Adrenal gland (tissue), 12 donors: ENCODE results near the gene SCRN1. TPM values are rescaled to one million over a fixed set of nuclear protein-coding genes. Genes with fewer than 3 reads are reported as not detected.
A peak's percentile ranks its signal among the peaks of the same experiment; 100 is the strongest.

Source experiments
- DNase-seq, 7 donors: peaks; one replicate each; pipeline ENCODE4 v3.0.0-alpha.2; 2019 to 2020
- H3K27ac ChIP-seq, 5 donors: fragments of 200-600 bp; sonication (generic) in 4 of 5; 1 replicate in 3 of 5; 2 replicates in 2 of 5; pipeline versions ENCODE4 v1.5.1 to v1.8.0; 2016 to 2020; ENCODE audit warnings: mild to moderate bottlenecking in 1 of 5
- H3K27me3 ChIP-seq: fragments of 200-600 bp; 2 replicates; pipeline ENCODE4 v1.8.0; 2021
- H3K36me3 ChIP-seq, 2 donors: fragments of 200-600 bp; replicated peaks in 1 of 2; 1 replicate in 1 of 2; 2 replicates in 1 of 2; pipeline versions ENCODE4 v1.5.1 to v1.8.0; 2018 to 2022
- H3K4me1 ChIP-seq, 2 donors: fragments of 200-600 bp; replicated peaks in 1 of 2; 1 replicate in 1 of 2; 2 replicates in 1 of 2; pipeline versions ENCODE4 v1.5.1 to v1.8.0; 2018 to 2021
- H3K4me3 ChIP-seq, 4 donors: fragments of 200-600 bp; sonication (generic) in 3 of 4; one replicate each; pipeline ENCODE4 v1.5.1; 2016 to 2018
- H3K9me3 ChIP-seq, 3 donors: fragments of 200-600 bp; sonication (generic) in 1 of 3; replicated peaks in 1 of 3; 1 replicate in 2 of 3; 2 replicates in 1 of 3; pipeline versions ENCODE4 v1.5.1 to v1.8.0; 2016 to 2021
- POLR2A ChIP-seq, 2 donors: fragments of 450-650 bp; IDR thresholded peaks; one replicate each; pipeline ENCODE4 v1.6.1; 2017; ENCODE audit warnings: antibody characterized with exemption in 2 of 2, mild to moderate bottlenecking in 2 of 2, moderate library complexity in 1 of 2
- WGBS, 4 donors: extraction: QIAGEN DNeasy Blood & Tissue Kit in 2 of 4; methylation state at CpG; one replicate each; pipeline versions ENCODE4 v1.1.5 to v1.1.7; 2013 to 2017; 5-methylcytosine and 5-hydroxymethylcytosine counted together
- intact Hi-C, 2 donors: fragments of 100-400 bp; cut with DNase I; formaldehyde crosslinking; loops; one replicate each; pipeline versions ENCODE4 v1.14.1 to v1.15.0; 2022 to 2023
- polyA plus RNA-seq, 3 donors: library from polyadenylated mRNA; stranded (reverse); fragments of 200-250 nt in 2 of 3; fragments of 350-450 nt in 1 of 3; fragmentation: Illumina TruSeq in 1 of 3; extraction: RNeasy Lipid Tissue Mini Kit (QIAGEN cat#74804) in 1 of 3; gene quantifications; one replicate each; pipeline ENCODE4 v1.2.3, GENCODE V29; 2013 to 2014
- total RNA-seq, 9 donors: library from RNA; depleted of rRNA in 4 of 9; stranded (reverse); fragments of >200 nt in 4 of 9; fragments of 120-200 nt in 1 of 9; fragmentation: NEBNext Ultra II Directional in 1 of 9; extraction: Animal tissue kit (Norgen Biotek cat#: 25700) in 1 of 9; gene quantifications; one replicate each; pipeline versions ENCODE4 v1.1.0 to v1.2.4, GENCODE V29; 2013 to 2023
- TF ChIP-seq, protein P1 (sequence below), 6 experiments: fragments of 450-650 bp in 4 of 6; fragments of 200-600 bp in 2 of 6; sonication (generic) in 1 of 6; IDR thresholded peaks; 1 replicate in 5 of 6; 2 replicates in 1 of 6; pipeline versions ENCODE4 v1.5.1 to v1.8.0; 2016 to 2021; ENCODE audit warnings: antibody characterized with exemption in 6 of 6, mild to moderate bottlenecking in 2 of 6, moderate library complexity in 1 of 6
- donor health status: healthy with polysubstance abuse.
- donor health status: Bipolar disorder and iron deficiency.
- donor health status: DM: yes; HTN: yes; CAD: no.
- donor health status: DM: no; HTN: no; CAD: no.
- donor health status: DM: no; HTN: no; CAD: no.
- donor health status: DM: yes; HTN: yes; CAD: no.

Gene SCRN1
- total and polyA plus RNA-seq, 12 donors, result 8.2 to 75.9 (median 50.2) TPM

DNA sequence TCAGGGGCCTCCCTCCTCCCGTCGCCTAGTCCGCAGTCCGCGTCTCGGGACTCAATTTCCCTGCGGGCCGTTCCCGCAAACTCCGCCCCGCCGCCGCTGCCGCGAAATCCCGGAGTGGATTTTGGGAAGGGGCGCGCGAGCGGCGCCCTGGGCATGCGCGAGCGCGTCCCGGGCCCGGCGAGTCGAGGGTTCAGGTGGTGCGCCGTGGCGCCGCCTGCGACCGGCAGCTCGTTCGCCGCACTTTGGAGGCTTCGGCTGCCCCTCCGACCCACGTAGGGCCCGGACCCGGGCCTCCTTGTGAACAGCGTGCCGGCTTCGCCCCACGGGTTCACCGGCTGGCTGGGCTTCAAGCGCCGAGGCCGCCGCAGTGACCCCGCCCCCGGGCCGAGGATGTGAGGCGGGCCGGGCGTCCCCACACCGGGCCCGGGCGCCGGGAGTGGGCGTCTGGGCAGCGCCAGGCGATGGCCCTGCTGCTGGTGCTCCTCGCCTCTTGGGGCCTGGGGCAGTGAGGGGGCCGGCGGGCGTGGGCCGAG, 38.7 kb upstream of the SCRN1 start, which contains the start of gene PLEKHA8:
PLEKHA8 (plus strand) TSS at position 197 of the 533 bp plus-strand sequence. CDS start 351 bp downstream, outside the sequence.
- Histone ChIP-seq H3K27ac (peak within 1 kb of the TSS; percentile 77 to 92 (median 89)), H3K9me3 (no peaks in the 10 kb centered on the region), H3K36me3 (no peaks in the 10 kb centered on the region), H3K4me3 (peak within 1 kb of the TSS; percentile 49 to 92 (median 74)), H3K27me3 (no peaks in the 10 kb centered on the region), H3K4me1 (peaks cover 15 to 30% of the 10 kb centered on the region in 2 donors)
- peak; percentile 84 to 93 (median 89) for DNase-seq
- intact Hi-C loops, result no loop called here
- TF ChIP-seq POLR2A (IDR thresholded peaks at IDR 0.05), result peak; percentile 69 to 81
- TF ChIP-seq, protein P1, sequence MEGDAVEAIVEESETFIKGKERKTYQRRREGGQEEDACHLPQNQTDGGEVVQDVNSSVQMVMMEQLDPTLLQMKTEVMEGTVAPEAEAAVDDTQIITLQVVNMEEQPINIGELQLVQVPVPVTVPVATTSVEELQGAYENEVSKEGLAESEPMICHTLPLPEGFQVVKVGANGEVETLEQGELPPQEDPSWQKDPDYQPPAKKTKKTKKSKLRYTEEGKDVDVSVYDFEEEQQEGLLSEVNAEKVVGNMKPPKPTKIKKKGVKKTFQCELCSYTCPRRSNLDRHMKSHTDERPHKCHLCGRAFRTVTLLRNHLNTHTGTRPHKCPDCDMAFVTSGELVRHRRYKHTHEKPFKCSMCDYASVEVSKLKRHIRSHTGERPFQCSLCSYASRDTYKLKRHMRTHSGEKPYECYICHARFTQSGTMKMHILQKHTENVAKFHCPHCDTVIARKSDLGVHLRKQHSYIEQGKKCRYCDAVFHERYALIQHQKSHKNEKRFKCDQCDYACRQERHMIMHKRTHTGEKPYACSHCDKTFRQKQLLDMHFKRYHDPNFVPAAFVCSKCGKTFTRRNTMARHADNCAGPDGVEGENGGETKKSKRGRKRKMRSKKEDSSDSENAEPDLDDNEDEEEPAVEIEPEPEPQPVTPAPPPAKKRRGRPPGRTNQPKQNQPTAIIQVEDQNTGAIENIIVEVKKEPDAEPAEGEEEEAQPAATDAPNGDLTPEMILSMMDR (IDR thresholded peaks at IDR 0.05), result peak in 1 of 6 experiments; percentile 8
- WGBS, 4 donors, result 0 to 3% (median 1%) methylated on average over 6 to 70 of the region's 70 CpGs

DNA sequence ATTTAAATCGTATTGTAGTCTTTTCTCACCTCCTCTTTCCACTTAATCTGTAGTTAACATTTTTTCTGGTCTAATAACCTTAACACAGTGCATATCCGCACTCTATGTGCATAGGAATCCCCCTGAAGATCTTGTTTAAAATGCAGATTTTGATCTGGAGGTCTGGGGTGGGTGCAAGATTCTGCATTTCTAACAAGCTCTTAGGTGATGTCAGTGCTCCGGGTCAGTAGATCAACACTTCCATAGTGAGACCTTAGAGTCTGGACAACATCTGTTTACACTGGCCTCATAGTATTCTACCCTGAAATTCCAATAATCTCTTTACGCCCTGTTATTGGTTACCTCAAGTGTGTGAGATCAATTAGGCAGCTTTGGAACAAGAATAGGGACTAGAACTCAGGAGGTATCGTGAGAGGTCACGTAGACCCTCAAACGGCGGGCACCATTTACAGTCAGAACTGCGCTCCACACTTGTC, 38.2 kb upstream of the SCRN1 start:
- H3K4me1 ChIP-seq, result peaks cover 15 to 30% of the 10 kb centered on the region in 2 donors
- peak overlapping the region in 2 of 4 donors; percentile 75 to 92 for H3K4me3 ChIP-seq
- H3K27ac ChIP-seq, result peak overlapping the region; percentile 3 to 92 (median 89)
- no peaks in the 10 kb centered on the region for H3K9me3 ChIP-seq
- WGBS, 4 donors, result 5 to 8% (median 6%) methylated on average over 9 of the region's 9 CpGs
- intact Hi-C loops, result no loop called here
- no peak for DNase-seq
- H3K36me3 ChIP-seq, result no peaks in the 10 kb centered on the region
- TF ChIP-seq, protein P1 (IDR thresholded peaks at IDR 0.05), result peak in 1 of 6 experiments; percentile 7
- TF ChIP-seq POLR2A (IDR thresholded peaks at IDR 0.05), result no peak
- no peaks in the 10 kb centered on the region for H3K27me3 ChIP-seq

DNA sequence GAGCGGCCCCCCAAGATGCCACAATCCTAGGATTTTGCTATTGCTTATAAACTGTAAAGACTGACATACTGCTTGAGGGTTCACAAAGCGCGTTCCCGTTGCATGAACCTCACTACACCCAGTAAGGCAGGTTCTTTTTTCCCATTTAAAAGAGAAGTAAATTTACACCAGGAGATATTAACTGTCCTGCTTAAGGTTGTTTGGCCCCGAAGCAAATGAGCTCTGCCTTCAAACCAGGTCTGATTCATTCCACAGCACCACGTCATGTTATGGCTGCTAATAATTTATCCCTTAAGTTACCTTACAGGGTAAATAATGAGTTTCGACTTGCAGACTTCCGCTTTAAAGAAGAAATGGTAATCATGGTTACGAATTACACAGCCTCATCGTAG, 37.5 kb upstream of the SCRN1 start:
- H3K27me3 ChIP-seq, result no peaks in the 10 kb centered on the region
- peak in 5 of 7 donors; percentile 21 to 39 (median 29) for DNase-seq
- no peaks in the 10 kb centered on the region for H3K9me3 ChIP-seq
- intact Hi-C loops, result no loop called here
- WGBS, 4 donors, result 0 to 1% (median 1%) methylated on average over 10 of the region's 10 CpGs
- H3K4me3 ChIP-seq, result peak overlapping the region; percentile 36 to 75 (median 54)
- TF ChIP-seq, protein P1 (IDR thresholded peaks at IDR 0.05), result no peak
- TF ChIP-seq POLR2A (IDR thresholded peaks at IDR 0.05), result no peak
- peaks cover 15 to 25% of the 10 kb centered on the region in 2 donors for H3K4me1 ChIP-seq
- peak overlapping the region; percentile 64 to 92 (median 89) for H3K27ac ChIP-seq
- H3K36me3 ChIP-seq, result no peaks in the 10 kb centered on the region

DNA sequence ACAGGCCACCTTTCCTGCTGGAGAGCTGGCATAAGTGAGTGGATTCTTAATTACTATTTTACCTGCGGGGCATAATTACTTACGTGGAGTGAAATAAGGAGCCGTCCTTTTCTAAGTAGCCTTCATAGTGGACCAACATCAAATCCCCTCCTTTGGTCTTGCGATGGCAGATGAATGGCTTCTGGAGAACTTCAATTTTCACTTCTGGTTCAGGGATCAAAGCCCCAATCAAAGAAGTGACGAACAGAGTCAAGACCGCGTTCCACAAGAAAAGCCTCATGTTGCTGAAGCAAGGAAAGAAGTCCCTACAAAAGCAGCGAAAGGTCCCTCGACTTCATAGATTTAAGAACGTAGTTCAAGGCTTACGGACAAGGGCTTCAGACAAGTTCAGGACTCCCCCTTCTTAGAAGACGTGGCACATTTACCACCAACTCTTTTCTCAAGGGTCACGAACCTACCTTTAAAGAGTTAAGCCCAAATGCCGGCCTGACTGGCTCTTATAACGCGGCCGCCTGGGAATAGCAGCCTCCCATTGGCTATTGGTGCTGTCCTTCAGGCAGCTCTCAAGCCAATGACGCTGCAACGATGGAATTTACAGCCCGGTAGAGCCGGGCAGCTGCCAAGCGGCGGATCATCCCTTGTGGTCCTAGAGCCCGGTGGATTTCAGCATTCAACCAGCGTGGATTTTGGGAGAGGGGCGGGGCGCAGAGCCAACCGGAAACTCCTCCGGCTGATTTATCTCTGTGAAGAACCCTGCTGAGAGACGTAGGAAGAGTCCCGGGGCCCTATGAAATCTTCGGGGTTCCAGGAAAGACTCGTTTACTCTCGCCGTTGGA, 36.8 kb upstream of the SCRN1 start, which contains the start of gene FKBP14:
FKBP14 (minus strand) TSS at position 474 of the 836 bp plus-strand sequence; CDS start at position 280, 194 bp downstream.
- peak within 1 kb of the TSS; percentile 36 to 75 (median 54) for H3K4me3 ChIP-seq
- H3K27me3 ChIP-seq, result no peaks in the 10 kb centered on the region
- intact Hi-C loops, result no loop called here
- peak within 1 kb of the TSS; percentile 64 to 92 (median 89) for H3K27ac ChIP-seq
- no peaks in the 10 kb centered on the region for H3K36me3 ChIP-seq
- 0 to 1% (median 0%) methylated on average over 16 to 35 of the region's 35 CpGs for WGBS, 4 donors
- peaks cover 15 to 23% of the 10 kb centered on the region in 2 donors for H3K4me1 ChIP-seq
- peak; percentile 98 to 100 (median 99) for DNase-seq
- peak in 1 of 2 donors; percentile 61 for TF ChIP-seq POLR2A (IDR thresholded peaks at IDR 0.05)
- TF ChIP-seq, protein P1 (IDR thresholded peaks at IDR 0.05), result no peak
- no peaks in the 10 kb centered on the region for H3K9me3 ChIP-seq
